ENCODE measurements around the gene ESR1.
"Not testable (repeated sequence)": the region's sequence is repeated elsewhere in the genome, so short reads cannot be mapped to it uniquely, and the experiment has no call there.

ESR1 gene

GRCh38 chr6:151899796-151900195 is 92.3 kb downstream of the ESR1 start:
- not testable (repeated sequence) for DNase-seq

- DNase-seq = no peak
Measured at GRCh38 chr6:151900256-151900655, 92.8 kb downstream of the ESR1 start.

- DNase-seq = no peak
Measured at GRCh38 chr6:151901009-151901411, 93.5 kb downstream of the ESR1 start.

- DNase-seq = no peak
Measured at GRCh38 chr6:151904631-151905030, 97.1 kb downstream of the ESR1 start.

GRCh38 chr6:151905072-151905471 is 97.6 kb downstream of the ESR1 start:
- DNase-seq = no peak

GRCh38 chr6:151905854-151906253 is 98.4 kb downstream of the ESR1 start:
- DNase-seq = no peak

- DNase-seq = no peak
Measured at GRCh38 chr6:151911401-151911800, 103.9 kb downstream of the ESR1 start.

- DNase-seq = no peak
Measured at GRCh38 chr6:151914484-151914883, 107.0 kb downstream of the ESR1 start.

GRCh38 chr6:151916075-151916474 is 108.6 kb downstream of the ESR1 start:
- DNase-seq = no peak

- no peak for DNase-seq
Measured at GRCh38 chr6:151916680-151917164, 109.2 kb downstream of the ESR1 start.

GRCh38 chr6:151917531-151918329 is 110.2 kb downstream of the ESR1 start:
- DNase-seq = no peak

GRCh38 chr6:151940307-151940706 is 132.8 kb downstream of the ESR1 start:
- DNase-seq = no peak

- no peak for DNase-seq
Measured at GRCh38 chr6:151948002-151948743, 140.7 kb downstream of the ESR1 start.

GRCh38 chr6:151958332-151958731 is 150.8 kb downstream of the ESR1 start:
- no peak for DNase-seq

GRCh38 chr6:151959086-151959485 is 151.6 kb downstream of the ESR1 start:
- no peak for DNase-seq

GRCh38 chr6:151961809-151962208 is 154.3 kb downstream of the ESR1 start:
- DNase-seq = no peak

- DNase-seq = no peak
Measured at GRCh38 chr6:151962246-151962846, 154.9 kb downstream of the ESR1 start.

- no peak for DNase-seq
Measured at GRCh38 chr6:151963001-151963400, 155.5 kb downstream of the ESR1 start.

GRCh38 chr6:151964412-151964811 is 156.9 kb downstream of the ESR1 start:
- DNase-seq = not testable (repeated sequence)

GRCh38 chr6:151974061-151974617 is 166.7 kb downstream of the ESR1 start:
- DNase-seq = no peak

GRCh38 chr6:151975795-151976194 is 168.3 kb downstream of the ESR1 start:
- no peak for DNase-seq

- not testable (repeated sequence) for DNase-seq
Measured at GRCh38 chr6:151988199-151988598, 180.7 kb downstream of the ESR1 start.

- no peak for DNase-seq
Measured at GRCh38 chr6:151992091-151992490, 184.6 kb downstream of the ESR1 start.

Measured in stimulated activated naive CD4-positive, alpha-beta T cell treated with Interleukin-2 at 50 U/mL for 16 hours (primary cell).